Measurements from ENCODE around the gene CDKAL1.

Gene CDKAL1

GRCh38 chr6:20850686-20851416 is 316.6 kb downstream of the CDKAL1 start:
- DNase-seq = no peak

- DNase-seq = no peak
Observed at GRCh38 chr6:20851795-20852194, 317.5 kb downstream of the CDKAL1 start.

GRCh38 chr6:20853828-20854227 is 319.6 kb downstream of the CDKAL1 start:
- DNase-seq = no peak

- no peak for DNase-seq
Observed at GRCh38 chr6:20856681-20857288, 322.5 kb downstream of the CDKAL1 start.

GRCh38 chr6:20861481-20861880 is 327.2 kb downstream of the CDKAL1 start:
- DNase-seq = no peak

- DNase-seq = no peak
Observed at GRCh38 chr6:20866036-20866435, 331.8 kb downstream of the CDKAL1 start.

GRCh38 chr6:20866935-20867703 is 332.9 kb downstream of the CDKAL1 start:
- DNase-seq = no peak

- DNase-seq = no peak
Observed at GRCh38 chr6:20868397-20869096, 334.3 kb downstream of the CDKAL1 start.

- DNase-seq = no peak
Observed at GRCh38 chr6:20870021-20870420, 335.8 kb downstream of the CDKAL1 start.

GRCh38 chr6:20870493-20870892 is 336.2 kb downstream of the CDKAL1 start:
- no peak for DNase-seq

- DNase-seq = no peak
Observed at GRCh38 chr6:20873425-20874190, 339.4 kb downstream of the CDKAL1 start.

- no peak for DNase-seq
Observed at GRCh38 chr6:20875369-20875963, 341.2 kb downstream of the CDKAL1 start.

- no peak for DNase-seq
Observed at GRCh38 chr6:20876036-20876435, 341.8 kb downstream of the CDKAL1 start.

- DNase-seq = no peak
Observed at GRCh38 chr6:20876561-20876960, 342.3 kb downstream of the CDKAL1 start.

- no peak for DNase-seq
Observed at GRCh38 chr6:20877008-20877937, 343.0 kb downstream of the CDKAL1 start.

- no peak for DNase-seq
Observed at GRCh38 chr6:20879121-20879520, 344.9 kb downstream of the CDKAL1 start.

- no peak for DNase-seq
Observed at GRCh38 chr6:20879526-20879925, 345.3 kb downstream of the CDKAL1 start.

- DNase-seq = no peak
Observed at GRCh38 chr6:20881365-20881764, 347.1 kb downstream of the CDKAL1 start.

- DNase-seq = no peak
Observed at GRCh38 chr6:20882014-20882413, 347.8 kb downstream of the CDKAL1 start.

GRCh38 chr6:20885076-20885475 is 350.8 kb downstream of the CDKAL1 start:
- DNase-seq = no peak

- DNase-seq = no peak
Observed at GRCh38 chr6:20891161-20891560, 356.9 kb downstream of the CDKAL1 start.
